Activated T-cell treated with anti-CD3 and anti-CD28 coated beads, Interleukin-2, amount 50 U/mL, for 72 hours (primary cell): ENCODE measurements around the gene MOB3A. TPM values are rescaled to one million over a fixed set of nuclear protein-coding genes. Genes with fewer than 3 reads are reported as not detected.

Experiments
- ATAC-seq, 2 donors: fragments of 150-1000 bp; cut with Tn5 transposase; replicated peaks in 1 of 2; 2 replicates each; pipeline ENCODE4 v1.10.0; 2021; ENCODE audit warnings: moderate library complexity in 2 of 2, mild to moderate bottlenecking in 1 of 2
- DNase-seq, 2 donors: peaks; one replicate each; pipeline ENCODE4 v3.0.0; 2021 to 2022; ENCODE audit warnings: mixed read lengths in 1 of 2
- H3K27ac Mint-ChIP-seq: one replicate; pipeline ENCODE4 v1.8.0; 2022; ENCODE audit warnings: mild to moderate bottlenecking, moderate library complexity, mixed read lengths
- H3K27me3 Mint-ChIP-seq: one replicate; pipeline ENCODE4 v1.8.0; 2022; ENCODE audit warnings: low read depth, mixed read lengths
- H3K36me3 Mint-ChIP-seq, 2 donors: one replicate each; pipeline ENCODE4 v1.8.0; 2022; ENCODE audit warnings: mixed read lengths in 2 of 2, mild to moderate bottlenecking in 1 of 2; ENCODE audit not compliant: insufficient read depth in 2 of 2
- H3K4me1 Mint-ChIP-seq: one replicate; pipeline ENCODE4 v1.8.0; 2022; ENCODE audit warnings: low read depth, mixed read lengths
- H3K4me3 Mint-ChIP-seq, 2 donors: one replicate each; pipeline ENCODE4 v1.8.0; 2022; ENCODE audit warnings: mild to moderate bottlenecking in 2 of 2, mixed read lengths in 2 of 2, moderate library complexity in 2 of 2
- H3K9me3 Mint-ChIP-seq, 2 donors: one replicate each; pipeline ENCODE4 v1.8.0; 2022; ENCODE audit warnings: mixed read lengths in 2 of 2
- total RNA-seq, 2 donors: library from RNA; stranded (reverse); gene quantifications; one replicate each; pipeline ENCODE4 v1.2.3, GENCODE V29; 2022

Gene MOB3A
- total RNA-seq, 2 donors from 2014 or later, result 129 to 134 TPM

GRCh38 chr19:2044709-2045500 is 51.2 kb downstream of the MOB3A start:
- DNase-seq (no peak), ATAC-seq (no peak)
- H3K4me3 Mint-ChIP-seq, result no peak overlapping the region
- no peaks in the 10 kb centered on the region for H3K9me3 Mint-ChIP-seq
- H3K27me3 Mint-ChIP-seq, result no peaks in the 10 kb centered on the region
- H3K36me3 Mint-ChIP-seq, result peaks cover 0 to 4% of the 10 kb centered on the region in 2 donors
- peaks cover 48% of the 10 kb centered on the region for H3K4me1 Mint-ChIP-seq
- H3K27ac Mint-ChIP-seq, result no peak overlapping the region

GRCh38 chr19:2043961-2044708 is 52.0 kb downstream of the MOB3A start:
- DNase-seq, result no peak
- Mint-ChIP-seq H3K4me3 (peak overlapping the region in 1 of 2 donors; percentile 44), H3K27me3 (no peaks in the 10 kb centered on the region), H3K9me3 (no peaks in the 10 kb centered on the region), H3K4me1 (peaks cover 40% of the 10 kb centered on the region), H3K36me3 (peaks cover 0 to 6% of the 10 kb centered on the region in 2 donors), H3K27ac (peak overlapping the region; percentile 27)
- ATAC-seq, result no peak

- peaks cover 31% of the 10 kb centered on the region for H3K4me1 Mint-ChIP-seq
- H3K27ac Mint-ChIP-seq, result peak overlapping the region; percentile 42
- peak overlapping the region; percentile 85 to 91 for H3K4me3 Mint-ChIP-seq
- H3K9me3 Mint-ChIP-seq, result no peaks in the 10 kb centered on the region
- ATAC-seq (no peak), DNase-seq (no peak)
- H3K36me3 Mint-ChIP-seq, result peaks cover 0 to 6% of the 10 kb centered on the region in 2 donors
- H3K27me3 Mint-ChIP-seq, result no peaks in the 10 kb centered on the region
These were observed 52.9 kb downstream of the MOB3A start for GRCh38 chr19:2043251-2043641.

GRCh38 chr19:2042485-2043250 is 53.5 kb downstream of the MOB3A start:
- H3K27ac Mint-ChIP-seq, result peak overlapping the region; percentile 60
- H3K9me3 Mint-ChIP-seq, result no peaks in the 10 kb centered on the region
- H3K27me3 Mint-ChIP-seq, result no peaks in the 10 kb centered on the region
- ATAC-seq (no peak), DNase-seq (no peak)
- peaks cover 27% of the 10 kb centered on the region for H3K4me1 Mint-ChIP-seq
- peak overlapping the region; percentile 85 to 91 for H3K4me3 Mint-ChIP-seq
- peaks cover 0 to 8% of the 10 kb centered on the region in 2 donors for H3K36me3 Mint-ChIP-seq

GRCh38 chr19:2041683-2042484 is 54.2 kb downstream of the MOB3A start:
- H3K4me1 Mint-ChIP-seq, result peaks cover 19% of the 10 kb centered on the region
- H3K36me3 Mint-ChIP-seq, result peaks cover 0 to 7% of the 10 kb centered on the region in 2 donors
- H3K9me3 Mint-ChIP-seq, result no peaks in the 10 kb centered on the region
- ATAC-seq, result peak; percentile 89 to 90
- peak overlapping the region; percentile 96 for H3K27ac Mint-ChIP-seq
- peak overlapping the region; percentile 92 to 94 for H3K4me3 Mint-ChIP-seq
- DNase-seq, result peak; percentile 99 to 100
- no peaks in the 10 kb centered on the region for H3K27me3 Mint-ChIP-seq

GRCh38 chr19:2041433-2041682 is 54.8 kb downstream of the MOB3A start:
- Mint-ChIP-seq H3K36me3 (peaks cover 0 to 6% of the 10 kb centered on the region in 2 donors), H3K27ac (peak overlapping the region; percentile 96), H3K4me3 (peak overlapping the region; percentile 92 to 94), H3K27me3 (no peaks in the 10 kb centered on the region), H3K9me3 (no peaks in the 10 kb centered on the region), H3K4me1 (peaks cover 17% of the 10 kb centered on the region)
- ATAC-seq, result no peak
- DNase-seq, result no peak

- no peaks in the 10 kb centered on the region for H3K9me3 Mint-ChIP-seq
- H3K4me3 Mint-ChIP-seq, result peak overlapping the region; percentile 92 to 94
- peak overlapping the region; percentile 96 for H3K27ac Mint-ChIP-seq
- H3K36me3 Mint-ChIP-seq, result peaks cover 0 to 6% of the 10 kb centered on the region in 2 donors
- peaks cover 17% of the 10 kb centered on the region for H3K4me1 Mint-ChIP-seq
- H3K27me3 Mint-ChIP-seq, result no peaks in the 10 kb centered on the region
- DNase-seq, result no peak
- no peak for ATAC-seq
These were observed 55.3 kb downstream of the MOB3A start for GRCh38 chr19:2040647-2041432.

- Mint-ChIP-seq H3K36me3 (peaks cover 0 to 6% of the 10 kb centered on the region in 2 donors), H3K27ac (peak overlapping the region; percentile 33)
These were observed 56.0 kb downstream of the MOB3A start for GRCh38 chr19:2039959-2040646.

GRCh38 chr19:2039089-2039958 is 56.8 kb downstream of the MOB3A start:
- no peak for ATAC-seq
- peaks cover 0 to 1% of the 10 kb centered on the region in 2 donors for H3K9me3 Mint-ChIP-seq
- no peak for DNase-seq
- peaks cover 0 to 6% of the 10 kb centered on the region in 2 donors for H3K36me3 Mint-ChIP-seq
- H3K27ac Mint-ChIP-seq, result no peak overlapping the region
- H3K4me1 Mint-ChIP-seq, result peaks cover 26% of the 10 kb centered on the region
- H3K4me3 Mint-ChIP-seq, result peak overlapping the region in 1 of 2 donors; percentile 40
- H3K27me3 Mint-ChIP-seq, result no peaks in the 10 kb centered on the region

More at GRCh38 chr19:2039959-2040646, 56.0 kb downstream of the MOB3A start:
- H3K27me3 Mint-ChIP-seq, result no peaks in the 10 kb centered on the region
- H3K9me3 Mint-ChIP-seq, result peaks cover 0 to 1% of the 10 kb centered on the region in 2 donors
- H3K4me1 Mint-ChIP-seq, result peaks cover 20% of the 10 kb centered on the region
- H3K4me3 Mint-ChIP-seq, result peak overlapping the region in 1 of 2 donors; percentile 94
- no peak for DNase-seq
- ATAC-seq, result no peak

GRCh38 chr19:2038284-2039088 is 57.6 kb downstream of the MOB3A start:
- no peak overlapping the region for H3K4me3 Mint-ChIP-seq
- no peak overlapping the region for H3K27ac Mint-ChIP-seq
- ATAC-seq (no peak), DNase-seq (no peak)
- H3K4me1 Mint-ChIP-seq, result peaks cover 25% of the 10 kb centered on the region
- peaks cover 0 to 6% of the 10 kb centered on the region in 2 donors for H3K36me3 Mint-ChIP-seq
- no peaks in the 10 kb centered on the region for H3K27me3 Mint-ChIP-seq
- peaks cover 0 to 1% of the 10 kb centered on the region in 2 donors for H3K9me3 Mint-ChIP-seq
